T47D (cell line): Measurements from ENCODE around the gene TPCN2.

Experiments
- DNase-seq, 2 experiments: peaks; one replicate each; pipeline versions ENCODE4 v3.0.0 to v3.0.0-alpha.2; 2011 to 2012; ENCODE audit warnings: low read depth in 1 of 2, low spot score in 1 of 2
- JUND ChIP-seq: IDR thresholded peaks from 2 replicates; pipeline ENCODE4 v1.6.1; 2012; ENCODE audit warnings: low read depth
- in situ Hi-C: cut with HindIII; loops from 2 replicates; pipeline ENCODE4 v1.10.0; 2016; ENCODE audit warnings: low sequenced_read_pairs, low pct_unique_long_range_greater_than_20kb

The TPCN2 gene

DNA sequence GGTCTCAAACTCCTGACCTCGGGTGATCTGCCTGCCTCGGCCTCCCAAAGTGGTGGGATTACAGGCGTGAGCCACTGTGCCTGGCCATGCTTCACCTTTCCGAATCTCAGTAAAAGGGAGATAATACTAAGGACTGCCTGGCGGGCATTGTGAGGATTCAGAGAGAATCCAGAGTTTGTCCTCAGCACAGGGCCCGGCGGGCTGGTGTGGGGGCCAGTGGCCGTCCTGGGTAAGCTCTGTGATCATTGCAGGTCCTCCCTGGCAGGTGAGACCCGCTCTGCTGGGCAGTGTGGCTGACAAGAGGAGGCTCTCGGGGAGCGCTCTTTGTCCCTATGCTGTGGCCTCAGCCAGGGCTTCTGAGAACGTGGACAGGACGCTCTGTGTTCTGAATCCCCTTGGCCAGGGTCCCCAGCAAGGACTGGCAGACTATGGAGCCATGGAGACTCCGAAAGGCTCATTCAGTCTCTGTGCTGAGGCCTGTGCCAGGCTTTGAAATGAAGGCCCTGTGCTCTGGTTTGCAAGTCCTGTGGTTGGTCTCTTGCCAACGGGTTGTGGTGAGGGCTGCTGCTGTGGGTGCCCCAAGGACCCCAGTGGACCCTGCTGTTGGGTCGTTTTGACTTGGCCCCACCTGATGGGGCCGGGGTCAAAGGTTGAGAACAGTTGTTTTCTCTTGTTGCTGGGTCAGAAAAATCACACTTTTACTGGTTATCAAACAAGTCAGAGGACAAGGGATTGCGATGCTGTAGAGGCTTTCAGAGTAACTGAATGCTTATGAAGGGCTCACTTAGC is 2.1 kb downstream of the TPCN2 start:
- in situ Hi-C loops: no loop called here

DNA sequence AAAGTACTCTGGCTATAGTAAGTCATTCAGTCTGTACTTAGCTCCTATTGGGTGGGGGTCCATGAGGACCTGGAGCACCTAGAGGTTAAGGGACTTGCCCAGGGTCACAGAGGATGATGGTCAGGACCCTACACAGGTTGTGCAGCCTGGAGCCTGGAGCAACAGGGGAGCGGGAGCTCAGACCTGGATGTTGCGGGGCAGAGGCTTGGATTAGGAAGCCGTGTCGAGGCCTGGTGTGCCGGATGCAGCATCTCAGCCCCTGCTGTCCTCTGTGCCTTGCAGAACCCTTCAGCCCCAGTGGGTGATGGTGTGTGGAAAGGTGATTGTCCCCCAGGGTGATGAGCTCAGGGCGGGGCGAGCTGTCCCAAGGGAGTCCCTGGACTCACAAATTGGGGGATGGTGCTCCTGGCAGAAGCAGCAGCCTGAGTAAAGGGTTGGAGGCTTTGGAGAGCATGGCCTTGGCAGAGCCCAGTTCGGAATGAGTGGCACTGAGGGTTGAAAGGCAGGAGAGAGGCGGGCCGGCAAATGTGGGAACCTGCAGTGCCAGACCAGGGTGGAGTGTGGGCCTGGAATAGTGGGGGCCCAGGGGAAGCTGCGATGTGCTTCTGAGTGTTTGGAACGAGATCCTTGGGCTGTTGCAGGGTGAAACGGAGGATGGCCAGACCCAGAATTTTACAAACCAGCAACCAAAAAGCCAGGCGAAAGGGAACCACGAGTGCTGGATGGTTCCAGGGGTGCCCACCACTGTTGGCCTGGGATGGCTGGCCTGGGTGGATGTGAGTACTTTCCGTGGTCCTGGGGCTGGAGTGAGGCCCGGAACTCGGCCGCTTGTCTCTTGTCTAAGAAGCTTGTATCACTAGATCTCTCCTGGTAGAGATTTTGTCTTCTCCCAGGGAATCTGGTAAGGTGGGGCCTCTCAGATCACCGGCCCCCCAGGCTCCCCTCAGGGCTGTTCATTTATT is 2.9 kb downstream of the TPCN2 start:
- TF ChIP-seq JUND: no peak
- in situ Hi-C loops: no loop called here

More for the DNA sequence above, 2.1 kb downstream of the TPCN2 start:
- TF ChIP-seq JUND: no peak
- no peak for DNase-seq

DNA sequence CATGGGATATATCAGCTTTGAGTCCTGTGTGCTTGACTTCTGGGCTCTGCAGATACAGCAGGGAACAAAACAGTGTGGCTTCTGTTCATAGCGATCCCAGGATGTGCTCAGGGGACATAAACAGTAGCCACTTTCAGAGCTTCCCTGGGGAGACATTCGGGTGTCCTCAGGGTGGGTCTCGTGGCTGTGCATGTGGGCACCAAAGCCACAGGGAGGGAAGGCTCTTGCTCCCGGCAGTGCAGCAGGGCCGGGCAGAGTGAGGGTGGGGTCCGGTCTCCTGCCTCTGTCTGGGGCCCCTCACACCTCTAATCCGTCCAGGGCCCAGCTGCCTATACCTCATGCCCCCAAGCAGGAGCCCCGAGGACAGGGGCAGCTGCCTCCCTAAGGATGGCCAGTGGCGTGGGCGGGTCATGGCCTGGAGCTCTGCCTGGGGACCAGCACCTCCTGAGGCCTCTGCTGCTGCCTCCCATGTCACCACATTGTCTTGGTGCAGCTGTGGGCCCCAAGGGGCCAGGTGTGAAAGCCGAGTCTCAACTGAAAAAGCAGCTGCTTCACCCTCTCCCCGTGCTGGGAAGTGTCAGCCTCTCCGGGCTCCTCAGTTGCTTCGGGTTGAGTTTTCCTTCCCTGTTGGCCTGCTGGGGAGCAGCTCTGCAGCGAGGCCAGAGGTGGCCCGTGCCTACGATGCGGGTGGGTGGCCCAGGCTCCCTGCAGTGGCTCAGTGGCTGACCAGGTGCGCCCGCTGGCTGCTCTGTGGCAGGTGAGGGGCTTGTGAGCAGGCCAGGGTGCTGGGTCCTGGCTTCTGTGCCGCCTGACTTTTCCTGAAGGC is 3.8 kb downstream of the TPCN2 start:
- TF ChIP-seq JUND: no peak
- DNase-seq: no peak
- in situ Hi-C loops: no loop called here

More for the DNA sequence above, 2.9 kb downstream of the TPCN2 start:
- no peak for DNase-seq

DNA sequence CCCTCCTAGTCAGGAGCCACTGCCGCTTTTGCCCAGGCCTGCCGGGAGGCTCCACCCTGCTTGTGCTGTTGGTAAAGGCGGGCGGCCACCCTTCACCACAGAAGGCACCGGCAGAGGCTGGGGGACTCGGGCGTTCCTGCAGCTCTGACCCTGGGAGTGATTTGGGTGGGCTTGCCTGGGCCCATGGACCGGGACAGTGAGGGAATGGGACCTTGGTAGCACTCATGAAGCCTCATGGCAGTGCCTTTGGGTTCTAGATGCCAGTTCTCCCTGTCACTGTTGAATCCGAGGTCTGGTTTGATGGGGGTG is 4.4 kb downstream of the TPCN2 start:
- DNase-seq: no peak
- TF ChIP-seq JUND: no peak
- in situ Hi-C loops: no loop called here

DNA sequence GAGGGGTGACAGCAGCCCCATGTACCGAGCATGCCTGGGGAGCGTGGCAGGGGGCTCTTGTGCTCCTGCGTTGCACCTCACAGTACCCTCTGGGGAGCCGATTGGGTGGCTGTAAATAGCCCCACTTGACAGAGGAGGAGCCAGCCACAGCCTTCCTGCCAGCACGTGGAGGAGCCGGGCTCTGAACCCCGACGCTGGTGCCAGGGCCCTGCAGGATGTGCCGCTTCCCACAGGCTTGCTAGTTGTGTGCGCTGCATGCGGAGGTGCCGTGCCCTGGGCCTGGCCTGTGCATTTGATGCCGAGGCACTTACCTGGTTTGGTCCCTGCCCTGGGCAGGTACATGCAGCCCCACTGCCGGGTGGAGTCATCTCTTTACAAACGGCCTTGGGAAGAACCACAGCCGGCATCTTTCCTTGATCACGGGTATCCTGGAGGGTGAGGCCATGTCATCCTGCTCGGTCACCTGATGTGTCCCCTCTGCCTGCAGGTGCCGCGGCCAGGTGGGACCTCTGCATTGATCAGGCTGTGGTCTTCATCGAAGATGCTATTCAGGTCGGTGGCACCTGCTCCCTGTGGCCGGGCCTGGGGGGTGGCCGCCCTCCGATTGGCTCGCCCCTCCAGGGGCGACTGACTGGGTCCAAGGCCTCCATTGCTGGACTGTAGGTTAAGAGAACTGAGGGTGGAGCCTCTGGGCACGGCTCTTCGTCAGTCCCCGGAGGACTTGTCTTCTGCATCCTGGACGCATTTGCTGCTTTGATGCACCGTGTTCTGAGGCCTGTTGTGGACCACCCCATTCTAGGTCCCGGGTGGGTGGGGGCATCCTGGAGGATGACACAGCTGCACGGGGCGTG is 5.0 kb downstream of the TPCN2 start:
- TF ChIP-seq JUND: no peak
- DNase-seq: no peak
- in situ Hi-C loops: no loop called here

DNA sequence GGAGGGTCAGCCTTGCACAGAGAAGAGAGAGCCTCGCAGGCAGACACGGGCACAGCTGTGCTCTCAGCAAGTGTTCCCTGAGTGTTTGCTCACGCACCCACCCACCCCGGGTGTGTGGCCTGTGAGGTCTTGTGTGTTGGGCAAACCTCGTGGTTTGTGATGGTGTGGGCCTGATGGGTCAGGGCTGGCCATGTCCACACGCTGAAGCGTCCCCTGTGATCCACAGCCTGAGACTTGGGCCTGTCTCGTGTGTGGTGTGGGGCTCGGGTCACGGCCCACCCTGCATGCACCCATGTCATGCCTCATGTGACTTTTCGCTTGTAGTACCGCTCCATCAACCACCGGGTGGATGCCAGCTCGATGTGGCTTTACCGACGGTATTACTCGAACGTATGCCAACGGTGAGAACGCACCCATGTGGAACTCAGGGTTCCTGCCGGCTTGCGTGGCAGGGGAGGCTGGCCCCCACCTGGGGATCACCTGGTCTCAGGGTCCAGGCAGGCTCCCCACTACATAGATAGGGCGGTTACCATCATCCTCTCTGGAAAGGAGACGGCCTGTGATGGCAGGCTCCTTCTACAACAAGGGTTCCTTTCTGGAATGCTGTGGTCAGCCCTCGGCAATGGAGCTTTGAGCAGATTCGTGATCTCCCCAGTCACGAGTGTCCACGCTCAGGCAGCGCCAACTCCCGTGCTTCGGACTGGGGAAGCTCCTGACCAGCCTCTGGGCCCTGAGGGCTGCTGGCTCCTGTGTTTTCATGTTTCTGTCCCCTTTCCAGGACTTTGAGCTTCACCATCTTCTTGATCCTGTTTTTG is 5.9 kb downstream of the TPCN2 start:
- in situ Hi-C loops: no loop called here
- no peak for DNase-seq
- TF ChIP-seq JUND: no peak

DNA sequence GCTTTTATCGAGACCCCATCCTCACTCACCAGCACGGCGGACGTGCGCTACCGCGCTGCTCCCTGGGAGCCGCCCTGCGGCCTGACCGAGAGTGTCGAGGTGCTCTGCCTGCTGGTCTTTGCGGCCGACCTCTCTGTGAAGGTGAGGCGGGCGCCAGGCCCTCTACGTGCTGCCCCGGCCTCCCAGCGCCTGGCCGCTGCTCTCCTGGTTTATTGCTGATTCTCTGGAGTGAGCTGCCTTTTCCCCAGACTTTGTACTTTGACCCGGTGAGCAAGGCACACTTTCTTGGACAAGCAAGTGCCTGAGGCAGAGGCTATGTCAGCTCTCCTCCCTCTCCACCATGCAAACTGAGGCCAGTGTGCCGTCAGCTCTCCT is 6.5 kb downstream of the TPCN2 start:
- no peak for TF ChIP-seq JUND
- DNase-seq: no peak
- in situ Hi-C loops: no loop called here

DNA sequence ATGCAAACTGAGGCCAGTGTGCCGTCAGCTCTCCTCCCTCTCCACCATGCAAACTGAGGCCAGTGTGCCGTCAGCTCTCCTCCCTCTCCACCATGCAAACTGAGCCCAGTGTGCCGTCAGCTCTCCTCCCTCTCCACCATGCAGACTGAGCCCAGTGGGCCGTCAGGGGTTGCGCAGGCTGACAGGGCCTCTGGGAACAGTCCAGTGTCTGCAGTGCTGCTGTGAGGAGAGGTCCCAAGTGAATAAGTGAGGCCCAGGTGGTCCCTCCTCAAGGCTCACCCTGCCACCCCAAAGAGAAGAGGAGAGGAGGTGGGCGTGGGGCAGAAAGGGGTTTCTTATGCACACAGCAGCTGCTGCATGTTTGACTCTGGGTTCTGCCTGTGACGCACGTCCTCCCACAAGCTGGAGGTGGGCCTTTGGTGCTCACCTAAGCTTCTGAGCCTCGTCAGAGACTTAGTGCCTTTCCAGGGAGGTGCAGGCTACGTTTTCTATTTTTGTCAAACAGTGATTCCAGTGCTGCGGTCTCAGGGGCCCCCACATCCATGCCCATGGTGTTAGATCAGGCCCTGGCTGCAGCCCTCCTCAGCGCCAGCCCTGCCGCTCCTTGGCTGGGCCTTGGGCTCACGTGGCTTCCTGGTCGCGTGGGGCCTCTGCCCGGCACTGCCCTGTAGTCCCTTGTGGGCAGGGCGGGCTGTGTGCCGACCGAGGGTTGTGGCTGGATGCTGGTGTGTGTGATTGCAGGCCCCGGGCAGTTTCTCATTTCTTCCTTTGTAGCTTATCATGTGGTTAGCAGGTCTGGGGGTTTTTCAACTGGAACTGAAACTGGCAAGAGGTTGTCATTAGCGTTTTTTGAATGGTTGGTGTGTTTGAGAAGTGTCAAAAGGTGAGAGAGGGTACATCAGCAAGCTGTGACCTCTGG is 7.1 kb downstream of the TPCN2 start:
- no peak for DNase-seq
- TF ChIP-seq JUND: no peak
- in situ Hi-C loops: no loop called here

DNA sequence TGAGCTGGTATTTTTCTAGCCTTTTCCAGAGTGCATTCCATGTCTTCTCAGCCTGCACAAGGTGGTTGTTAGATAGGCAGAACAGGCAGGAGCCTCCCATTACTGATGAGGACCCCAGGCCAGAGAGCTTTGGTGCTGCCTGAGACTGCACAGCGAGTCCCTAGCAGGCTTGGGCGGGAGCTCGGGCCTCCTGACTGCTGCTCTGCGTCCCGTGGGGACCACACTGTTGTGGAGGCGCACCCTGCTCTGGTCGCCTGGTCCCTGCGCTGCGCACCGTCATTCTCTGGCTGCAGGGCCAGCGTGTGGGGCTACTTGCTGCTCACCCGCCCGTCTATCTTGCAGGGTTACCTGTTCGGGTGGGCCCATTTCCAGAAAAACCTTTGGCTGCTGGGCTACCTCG is 8.5 kb downstream of the TPCN2 start:
- in situ Hi-C loops: no loop called here
- no peak for DNase-seq
- no peak for TF ChIP-seq JUND

DNA sequence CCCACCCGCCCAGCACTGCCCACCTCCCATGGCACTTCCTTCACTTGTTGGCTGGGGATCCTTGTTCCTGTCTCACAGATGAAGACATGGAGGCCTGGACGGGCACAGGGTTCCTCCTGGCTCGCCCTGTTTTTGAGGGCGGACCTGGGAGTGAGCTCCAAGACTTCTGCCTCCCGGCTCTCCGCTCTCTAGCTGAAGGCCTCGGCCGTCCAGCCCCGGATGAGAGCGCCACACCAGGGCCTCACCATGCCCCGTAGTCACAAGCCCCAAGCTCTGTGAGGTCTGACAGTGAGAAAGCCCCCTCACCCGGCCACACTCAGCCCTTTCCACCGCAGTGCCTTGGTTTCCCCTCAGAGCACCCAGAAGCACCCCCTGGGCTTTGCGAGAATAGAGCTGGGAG is 9.1 kb downstream of the TPCN2 start:
- in situ Hi-C loops: no loop called here
- no peak for TF ChIP-seq JUND
- DNase-seq: no peak
